Posterior cingulate gyrus (tissue), 11 donors: Measurements from ENCODE around the gene PPP2CA.
"Not testable (repeated sequence)": the region's sequence is repeated elsewhere in the genome, so short reads cannot be mapped to it uniquely, and the experiment has no call there.

Experiments
- DNase-seq, 10 donors: peaks; one replicate each; pipeline versions ENCODE4 v3.0.0 to v3.0.0-alpha.2; 2020 to 2021; ENCODE audit warnings: mixed read lengths in 3 of 10
- intact Hi-C: fragments of 100-400 bp; cut with DNase I; formaldehyde crosslinking; loops from one replicate; pipeline ENCODE4 v1.15.1; 2023

PPP2CA gene

DNA sequence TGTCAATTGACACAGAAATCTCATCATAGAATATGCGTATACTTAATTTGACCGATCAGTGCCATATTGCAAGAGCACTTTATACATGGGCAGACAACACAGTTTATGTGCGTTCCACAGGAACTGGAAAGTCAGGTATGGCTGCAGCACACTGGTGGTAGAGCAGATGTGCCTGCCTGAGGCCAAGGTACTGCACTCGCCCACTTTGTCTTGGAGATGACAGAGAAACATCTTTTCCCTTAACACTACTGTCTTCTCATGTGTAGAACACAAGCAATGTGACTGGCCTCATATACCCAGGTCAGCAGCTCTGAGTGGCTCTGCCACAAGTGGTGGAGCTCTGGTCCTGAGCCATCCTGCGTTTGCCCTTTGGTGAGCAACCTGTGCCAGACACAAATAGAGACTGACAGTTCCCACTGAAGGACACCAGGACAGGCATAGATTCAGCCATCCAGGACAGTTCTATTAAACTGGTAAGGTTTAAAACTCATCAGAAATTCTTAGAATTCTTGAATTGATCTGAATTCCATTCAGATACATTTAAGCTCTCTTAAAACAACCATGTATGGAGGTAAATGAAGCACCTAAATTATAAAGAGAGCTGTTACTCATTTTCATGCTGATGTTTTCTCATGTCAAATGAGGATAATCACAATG is 21.0 kb upstream of the PPP2CA start:
- DNase-seq = no peak
- intact Hi-C loops = no loop called here

DNA sequence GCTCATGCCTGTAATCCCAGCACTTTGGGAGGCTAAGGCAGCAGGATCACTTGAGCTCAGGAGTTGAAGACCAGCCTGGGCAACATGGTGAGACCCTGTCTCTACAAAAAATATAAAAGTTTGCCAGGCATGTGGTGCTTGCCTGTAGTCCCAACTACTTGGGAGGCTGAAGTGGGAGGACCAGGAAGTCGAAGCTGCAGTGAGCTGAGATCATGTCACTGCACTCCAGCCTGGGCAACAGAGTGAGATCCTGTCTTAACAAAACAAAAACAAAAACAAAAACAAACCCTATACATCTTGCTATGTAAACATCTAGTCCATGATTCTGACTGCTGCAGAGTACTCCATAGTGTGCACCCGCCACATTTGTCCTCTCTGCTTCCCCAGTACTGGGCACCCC is 19.8 kb upstream of the PPP2CA start:
- DNase-seq = no peak
- intact Hi-C loops = no loop called here

DNA sequence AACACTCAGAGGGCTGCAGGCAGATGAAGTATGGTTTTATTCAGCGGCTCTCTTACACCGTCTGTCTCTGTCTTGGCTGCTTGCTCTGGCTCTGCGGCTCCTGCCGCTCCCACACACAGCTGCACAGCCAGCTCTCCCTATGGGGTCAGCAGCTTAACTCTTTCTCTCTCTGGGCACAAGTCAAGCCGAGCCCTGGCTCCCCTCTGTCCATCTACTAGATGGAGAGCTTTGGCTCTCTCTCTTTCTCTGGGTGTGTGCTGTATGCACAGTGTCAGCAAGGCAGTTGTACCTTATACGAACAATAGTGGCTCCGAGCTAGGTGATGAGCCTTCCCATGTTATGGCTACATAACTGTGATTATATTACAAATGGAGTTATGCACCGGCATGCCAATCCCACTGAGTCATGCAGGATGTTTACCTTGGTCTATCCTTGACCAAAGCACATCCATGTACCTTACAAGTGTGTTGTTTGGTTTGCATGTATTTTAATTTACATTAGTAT is 19.3 kb upstream of the PPP2CA start:
- DNase-seq = peak in 7 of 10 donors; percentile 15 to 93 (median 35)
- intact Hi-C loops = no loop called here

DNA sequence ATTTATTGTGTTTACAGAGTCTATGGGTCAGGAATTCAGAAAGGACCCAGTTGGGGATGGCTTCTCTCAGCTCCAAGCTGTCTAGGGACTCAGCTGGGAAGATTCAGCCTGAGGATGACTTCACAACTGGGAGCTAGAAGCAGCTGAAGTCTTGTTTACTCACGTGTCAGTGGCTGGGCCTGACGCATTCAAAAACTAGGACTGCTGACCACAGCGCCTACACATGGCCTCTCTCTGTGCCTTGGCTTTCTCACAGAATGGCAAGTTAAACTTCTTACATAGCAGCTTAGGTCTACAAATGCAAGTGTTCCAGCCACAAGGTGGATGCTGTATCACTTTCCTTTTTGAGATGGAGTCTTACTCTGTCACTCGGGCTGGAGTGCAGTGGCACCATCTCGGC is 16.3 kb upstream of the PPP2CA start:
- intact Hi-C loops = loop anchor here (5.0 kb wide), 1 partner anchor 45 kb away; no protein-coding TSS in a partner anchor
- DNase-seq = peak in 5 of 10 donors; percentile 22 to 90 (median 30)

- DNase-seq = peak in 6 of 10 donors; percentile 30 to 92 (median 36)
- intact Hi-C loops = loop anchor here (5.0 kb wide), 1 partner anchor 47 kb away; no protein-coding TSS in a partner anchor
Observed at GRCh38 chr5:134240421-134240962, 14.6 kb upstream of the PPP2CA start.

DNA sequence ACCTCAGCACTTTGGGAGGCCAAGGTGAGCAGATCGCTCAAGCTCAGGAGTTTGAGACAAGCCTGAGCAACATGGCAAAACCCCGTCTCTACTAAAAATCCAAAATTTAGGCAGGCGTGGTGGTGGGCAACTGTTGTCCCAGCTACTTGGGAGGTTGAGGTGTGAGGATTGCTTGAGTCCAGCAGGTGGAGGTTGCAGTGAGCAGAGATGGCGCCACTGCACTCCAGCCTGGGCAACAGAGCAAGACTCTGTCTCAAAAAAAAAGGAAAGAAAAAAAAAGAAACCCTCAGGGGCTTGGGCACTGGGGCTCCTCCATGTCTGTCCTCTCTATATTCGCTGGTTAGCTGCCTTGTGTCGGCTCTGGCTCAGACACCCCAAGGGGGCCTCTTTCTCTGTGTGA is 10.9 kb upstream of the PPP2CA start:
- DNase-seq = no peak
- intact Hi-C loops = no loop called here

DNA sequence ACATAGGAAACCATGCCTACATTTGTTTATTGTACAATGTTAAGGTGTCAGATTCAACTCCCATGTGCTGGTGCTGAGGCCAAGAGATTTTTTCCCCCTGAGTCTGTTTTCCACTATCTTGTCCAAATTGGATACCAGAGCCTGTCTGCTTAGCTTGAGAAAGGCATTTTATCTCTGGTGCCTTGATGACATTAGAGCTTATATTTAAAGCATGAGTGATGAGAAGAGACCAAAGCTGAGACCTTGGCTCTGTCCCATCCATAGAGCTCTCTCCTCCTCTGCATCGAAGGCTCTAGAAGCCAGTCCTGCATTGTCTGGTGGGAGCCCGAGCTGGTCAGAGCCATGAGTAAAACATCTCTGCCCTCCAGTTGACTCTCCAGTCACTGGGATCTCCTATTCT is 10.4 kb upstream of the PPP2CA start:
- intact Hi-C loops = no loop called here
- DNase-seq = no peak

GRCh38 chr5:134228624-134229023 is 2.8 kb upstream of the PPP2CA start:
- intact Hi-C loops = loop anchor here (5.0 to 10.0 kb wide), 2 partner anchors 56 to 144 kb away; partner anchors contain the start of gene UBE2B
- no peak for DNase-seq

- intact Hi-C loops = loop anchor here (2.0 to 10.0 kb wide), 3 partner anchors 51 to 145 kb away; partner anchors contain the start of genes SKP1 and UBE2B
- no peak for DNase-seq
Observed at GRCh38 chr5:134227776-134228175, 1.9 kb upstream of the PPP2CA start.

- intact Hi-C loops = loop anchor here (2.0 to 10.0 kb wide), 3 partner anchors 50 to 145 kb away; partner anchors contain the start of genes SKP1 and UBE2B
- peak in 8 of 10 donors; percentile 30 to 89 (median 48) for DNase-seq
Observed at GRCh38 chr5:134227259-134227658, 1.4 kb upstream of the PPP2CA start.

DNA sequence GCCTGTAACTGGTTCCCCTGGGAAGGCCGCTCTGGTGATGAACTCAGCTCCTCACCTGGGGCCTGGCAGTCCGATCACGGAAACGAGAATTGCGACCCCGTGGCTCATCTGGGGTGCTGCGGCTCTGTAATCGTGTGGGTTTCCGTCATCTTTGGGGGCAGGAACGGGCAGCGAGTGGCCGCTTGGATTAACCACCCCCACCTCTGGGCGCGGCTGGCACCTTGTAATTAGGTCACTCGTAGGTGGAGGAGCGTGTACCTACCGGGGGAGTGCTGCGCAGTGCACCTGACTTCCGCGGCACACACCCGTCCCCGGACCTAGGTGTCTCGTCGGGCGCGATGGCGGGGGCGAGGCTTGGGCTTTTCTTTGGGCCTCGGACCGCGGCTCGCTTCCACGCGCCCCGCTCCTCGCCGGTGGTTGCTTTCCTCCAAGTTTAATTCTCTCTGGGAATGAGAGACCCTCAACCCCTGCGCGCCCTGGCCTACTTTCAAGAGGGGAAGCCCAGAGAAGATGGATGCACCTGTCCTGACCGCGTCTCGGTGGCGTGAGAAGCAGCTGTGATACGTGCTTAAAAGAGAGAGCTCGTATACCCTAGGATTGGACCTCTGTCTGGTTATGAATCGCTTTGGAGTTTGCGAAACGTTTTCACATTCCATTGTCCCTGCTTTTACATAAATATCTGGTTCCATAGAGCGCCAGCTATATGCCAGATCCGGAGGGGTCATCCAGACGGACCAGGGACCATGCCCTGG is 744 bp upstream of the PPP2CA start:
- intact Hi-C loops = loop anchor here (2.0 to 10.0 kb wide), 3 partner anchors 50 to 146 kb away; partner anchors contain the start of genes SKP1 and UBE2B
- peak in 3 of 10 donors; percentile 47 to 89 (median 83) for DNase-seq

GRCh38 chr5:134224888-134225779 is 739 bp downstream of the PPP2CA start:
- intact Hi-C loops = loop anchor here (5.0 to 10.0 kb wide), 2 partner anchors 60 to 147 kb away; partner anchors contain the start of gene UBE2B
- DNase-seq = peak; percentile 32 to 93 (median 54)

DNA sequence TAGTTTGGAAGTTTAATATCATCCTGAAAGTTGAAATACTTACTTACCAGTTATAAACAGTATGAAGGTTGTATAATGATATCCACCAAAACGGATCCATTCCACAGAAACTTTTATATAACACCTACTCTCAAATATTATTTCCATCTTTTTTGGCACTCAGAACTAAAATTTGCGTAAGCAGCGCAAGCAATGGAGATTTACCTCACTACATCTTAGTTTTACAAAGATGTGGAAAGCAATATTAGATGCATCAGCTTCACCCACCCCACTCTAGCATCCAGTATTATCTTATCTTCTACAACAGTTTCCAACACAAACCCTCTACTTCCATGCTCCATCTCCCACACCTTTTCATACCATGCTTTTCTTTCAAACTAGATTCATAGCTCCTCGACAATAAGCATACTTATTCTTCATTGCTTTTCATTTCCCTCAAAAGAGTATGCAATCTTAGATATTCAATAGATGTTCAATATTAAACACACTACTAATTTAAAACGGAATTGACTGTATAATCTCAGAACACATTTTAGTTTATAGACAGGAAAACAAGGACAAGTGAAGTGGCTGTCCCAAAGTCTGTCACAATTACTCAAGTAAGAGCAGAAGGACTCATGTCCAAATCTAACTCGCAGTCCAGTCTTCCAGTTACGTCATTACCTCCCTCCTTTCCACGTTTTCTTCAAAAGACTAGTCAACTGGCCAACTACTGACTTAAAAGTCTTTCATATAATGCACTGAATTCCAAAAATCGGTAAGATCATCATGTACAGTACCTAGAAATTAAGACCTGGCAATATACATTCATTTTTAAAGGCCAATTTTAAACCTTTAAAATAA is 2.2 kb downstream of the PPP2CA start:
- intact Hi-C loops = loop anchor here (10.0 kb wide), 1 partner anchor 61 kb away; no protein-coding TSS in a partner anchor
- no peak for DNase-seq

- intact Hi-C loops = loop anchor here (10.0 kb wide), 1 partner anchor 63 kb away; no protein-coding TSS in a partner anchor
- not testable (repeated sequence) for DNase-seq
Observed at GRCh38 chr5:134221690-134222089, 4.2 kb downstream of the PPP2CA start.

GRCh38 chr5:134215757-134216156 is 10.1 kb downstream of the PPP2CA start:
- no peak for DNase-seq
- intact Hi-C loops = no loop called here

- DNase-seq, intact Hi-C loops: not testable (repeated sequence)
Observed at GRCh38 chr5:134211263-134212031, 14.4 kb downstream of the PPP2CA start.

DNA sequence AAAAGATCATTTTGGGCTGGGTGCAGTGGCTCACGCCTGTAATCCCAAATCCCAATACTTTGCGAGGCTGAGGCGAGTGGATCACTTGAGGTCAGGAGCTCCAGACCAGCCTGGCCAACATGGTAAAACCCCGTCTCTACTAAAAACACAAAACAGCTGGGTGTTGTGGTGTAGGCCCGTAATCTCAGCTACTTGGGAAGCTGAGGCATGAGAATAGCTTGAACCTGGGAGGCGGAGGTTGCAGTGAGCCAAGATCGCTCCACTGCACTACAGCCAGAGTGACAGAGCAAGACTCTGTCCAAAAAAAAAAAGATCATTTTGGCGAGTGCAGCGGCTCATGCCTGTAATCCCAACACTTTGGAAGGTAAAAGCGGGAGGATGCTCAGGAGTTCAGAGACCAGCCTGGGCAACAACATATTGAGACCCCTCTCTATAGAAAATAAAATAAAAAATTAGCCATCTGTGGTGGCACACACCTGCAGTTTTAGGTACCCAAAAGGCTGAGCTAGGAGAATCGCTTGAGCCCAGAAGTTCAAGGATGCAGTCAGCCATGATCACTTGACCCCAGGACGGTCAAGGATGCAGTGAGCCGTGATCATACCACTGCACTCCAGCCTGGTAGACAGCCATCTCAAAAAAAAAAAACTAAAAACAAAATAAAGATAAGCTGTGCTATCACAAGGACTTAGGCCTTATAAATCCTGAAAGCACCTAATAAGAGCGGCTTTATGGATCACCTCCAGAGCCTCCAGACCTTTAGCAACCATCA is 16.2 kb downstream of the PPP2CA start:
- intact Hi-C loops = no loop called here
- no peak for DNase-seq
